Measurements from ENCODE around the gene SLC15A5. TPM values are rescaled to one million over a fixed set of nuclear protein-coding genes. Genes with fewer than 3 reads are reported as not detected.

SLC15A5 gene
- total RNA-seq, 2 donors from 2014 or later: not detected

DNA sequence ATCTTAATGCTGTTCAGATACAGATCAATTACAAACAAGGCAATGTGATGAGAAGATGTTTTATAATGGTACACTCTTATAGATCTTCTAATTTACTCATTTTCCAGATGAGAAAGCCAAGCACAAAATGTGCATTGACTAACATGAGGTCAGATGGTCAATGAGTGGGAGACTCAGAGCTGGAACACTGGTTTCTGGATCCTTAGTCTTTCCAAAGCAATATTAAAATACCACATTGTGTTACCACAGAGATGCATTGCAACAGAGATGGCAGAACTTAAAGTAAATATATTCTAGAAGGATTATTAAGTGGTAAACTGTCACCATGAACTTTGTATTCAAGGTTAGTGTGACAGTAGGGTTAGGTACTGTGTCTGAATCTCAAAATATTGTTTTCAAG lies 113.6 kb downstream of the SLC15A5 start:
- H3K9me3 ChIP-seq: no peaks in the 10 kb centered on the region
- no peaks in the 10 kb centered on the region for H3K27me3 ChIP-seq
- H3K4me3 ChIP-seq: no peak overlapping the region
- H3K27ac ChIP-seq: no peak overlapping the region
- H3K36me3 ChIP-seq: no peaks in the 10 kb centered on the region
- TF ChIP-seq, protein P1, sequence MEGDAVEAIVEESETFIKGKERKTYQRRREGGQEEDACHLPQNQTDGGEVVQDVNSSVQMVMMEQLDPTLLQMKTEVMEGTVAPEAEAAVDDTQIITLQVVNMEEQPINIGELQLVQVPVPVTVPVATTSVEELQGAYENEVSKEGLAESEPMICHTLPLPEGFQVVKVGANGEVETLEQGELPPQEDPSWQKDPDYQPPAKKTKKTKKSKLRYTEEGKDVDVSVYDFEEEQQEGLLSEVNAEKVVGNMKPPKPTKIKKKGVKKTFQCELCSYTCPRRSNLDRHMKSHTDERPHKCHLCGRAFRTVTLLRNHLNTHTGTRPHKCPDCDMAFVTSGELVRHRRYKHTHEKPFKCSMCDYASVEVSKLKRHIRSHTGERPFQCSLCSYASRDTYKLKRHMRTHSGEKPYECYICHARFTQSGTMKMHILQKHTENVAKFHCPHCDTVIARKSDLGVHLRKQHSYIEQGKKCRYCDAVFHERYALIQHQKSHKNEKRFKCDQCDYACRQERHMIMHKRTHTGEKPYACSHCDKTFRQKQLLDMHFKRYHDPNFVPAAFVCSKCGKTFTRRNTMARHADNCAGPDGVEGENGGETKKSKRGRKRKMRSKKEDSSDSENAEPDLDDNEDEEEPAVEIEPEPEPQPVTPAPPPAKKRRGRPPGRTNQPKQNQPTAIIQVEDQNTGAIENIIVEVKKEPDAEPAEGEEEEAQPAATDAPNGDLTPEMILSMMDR (IDR thresholded peaks at IDR 0.05): no peak
- DNase-seq (ENCODE audit: low spot score): no peak
- H3K4me1 ChIP-seq: no peaks in the 10 kb centered on the region

DNA sequence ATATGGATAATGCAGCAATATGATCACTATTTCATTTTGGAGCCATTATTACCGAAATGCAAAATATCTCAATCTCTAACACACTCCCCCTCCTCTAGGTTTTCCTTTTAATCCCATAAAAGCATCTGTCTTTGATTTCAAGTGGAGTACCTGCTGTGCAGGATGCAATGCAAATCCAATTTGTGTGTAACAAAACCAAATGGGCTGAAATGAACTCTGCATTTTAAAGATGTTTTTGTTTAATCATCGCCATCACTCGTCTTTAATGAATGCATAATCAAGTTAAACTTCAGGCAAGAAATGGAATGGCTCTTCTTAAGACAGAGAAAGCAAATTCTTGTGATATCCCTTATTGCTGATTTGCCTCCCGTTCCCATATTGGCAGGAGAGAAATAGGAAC lies 114.3 kb downstream of the SLC15A5 start:
- Histone ChIP-seq H3K9me3 (no peaks in the 10 kb centered on the region), H3K27me3 (no peaks in the 10 kb centered on the region), H3K27ac (no peak overlapping the region), H3K4me1 (no peaks in the 10 kb centered on the region), H3K4me3 (no peak overlapping the region), H3K36me3 (no peaks in the 10 kb centered on the region)
- TF ChIP-seq, protein P1 (IDR thresholded peaks at IDR 0.05): no peak
- no peak for DNase-seq (ENCODE audit: low spot score)

DNA sequence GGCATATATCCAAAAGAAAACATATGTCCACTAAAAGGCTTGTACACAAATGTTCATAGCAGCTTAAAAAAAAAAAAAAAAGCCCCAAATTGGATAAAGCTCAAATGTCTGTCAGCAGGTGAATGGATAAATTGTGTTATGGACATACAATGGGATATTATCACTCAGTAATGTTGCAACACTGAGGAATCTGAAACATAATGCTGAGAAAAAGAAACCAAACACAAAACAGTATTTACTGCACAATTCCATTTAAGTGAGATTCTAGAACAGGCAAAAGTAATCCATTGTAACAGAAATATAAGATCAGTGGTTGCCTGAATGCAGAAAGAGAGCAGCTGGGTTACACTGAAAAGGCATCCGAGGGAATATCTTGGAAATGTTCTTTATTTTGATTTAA lies 117.9 kb downstream of the SLC15A5 start:
- TF ChIP-seq, protein P1 (IDR thresholded peaks at IDR 0.05): no peak
- H3K27me3 ChIP-seq: no peaks in the 10 kb centered on the region
- no peak overlapping the region for H3K27ac ChIP-seq
- H3K36me3 ChIP-seq: no peaks in the 10 kb centered on the region
- H3K4me1 ChIP-seq: no peaks in the 10 kb centered on the region
- no peaks in the 10 kb centered on the region for H3K9me3 ChIP-seq
- no peak for DNase-seq (ENCODE audit: low spot score)
- no peak overlapping the region for H3K4me3 ChIP-seq

DNA sequence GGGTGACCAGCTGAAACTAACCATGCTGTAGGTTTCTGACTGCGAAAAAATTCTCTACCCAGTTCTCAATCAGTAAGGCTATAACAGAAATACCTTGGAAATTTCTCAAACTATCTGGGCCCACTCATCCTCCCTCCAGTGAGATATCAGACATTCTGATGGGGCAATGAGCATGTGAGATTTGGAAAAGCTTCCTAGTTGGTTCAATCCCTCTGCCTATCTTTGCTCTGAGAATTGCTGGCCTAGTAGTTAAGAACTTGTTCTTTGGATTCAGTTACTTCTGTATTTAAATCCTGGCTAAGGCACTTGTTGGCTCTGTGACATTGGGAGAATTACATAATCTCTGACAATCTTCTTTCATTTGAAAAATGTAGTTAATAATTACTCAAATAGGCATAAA lies 119.4 kb downstream of the SLC15A5 start:
- Histone ChIP-seq H3K9me3 (no peaks in the 10 kb centered on the region), H3K36me3 (no peaks in the 10 kb centered on the region), H3K4me3 (no peak overlapping the region), H3K4me1 (no peaks in the 10 kb centered on the region), H3K27me3 (no peaks in the 10 kb centered on the region), H3K27ac (no peak overlapping the region)
- TF ChIP-seq, protein P1 (IDR thresholded peaks at IDR 0.05): no peak
- no peak for DNase-seq (ENCODE audit: low spot score)

DNA sequence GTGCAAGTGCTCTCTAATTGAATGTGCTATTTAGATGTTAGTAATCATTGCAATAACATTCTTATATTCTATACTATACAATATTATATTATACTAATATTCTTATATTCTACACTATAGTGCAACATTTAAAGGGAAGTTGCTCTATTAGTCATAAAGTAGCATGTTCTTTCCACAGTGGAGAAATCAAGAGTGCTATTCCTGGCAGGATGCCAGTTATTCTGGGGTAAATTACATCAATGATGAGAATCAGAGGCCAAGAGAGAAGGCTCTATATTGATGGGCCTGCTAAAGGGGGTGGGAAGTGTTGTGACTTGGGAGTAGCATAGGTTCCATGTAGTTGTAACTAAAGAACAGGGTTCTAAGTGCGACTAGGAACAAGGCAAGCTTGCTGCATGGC lies 121.5 kb downstream of the SLC15A5 start:
- no peaks in the 10 kb centered on the region for H3K4me1 ChIP-seq
- no peak overlapping the region for H3K27ac ChIP-seq
- TF ChIP-seq, protein P1 (IDR thresholded peaks at IDR 0.05): no peak
- H3K36me3 ChIP-seq: no peaks in the 10 kb centered on the region
- H3K4me3 ChIP-seq: no peak overlapping the region
- no peaks in the 10 kb centered on the region for H3K27me3 ChIP-seq
- no peaks in the 10 kb centered on the region for H3K9me3 ChIP-seq
- no peak for DNase-seq (ENCODE audit: low spot score)

DNA sequence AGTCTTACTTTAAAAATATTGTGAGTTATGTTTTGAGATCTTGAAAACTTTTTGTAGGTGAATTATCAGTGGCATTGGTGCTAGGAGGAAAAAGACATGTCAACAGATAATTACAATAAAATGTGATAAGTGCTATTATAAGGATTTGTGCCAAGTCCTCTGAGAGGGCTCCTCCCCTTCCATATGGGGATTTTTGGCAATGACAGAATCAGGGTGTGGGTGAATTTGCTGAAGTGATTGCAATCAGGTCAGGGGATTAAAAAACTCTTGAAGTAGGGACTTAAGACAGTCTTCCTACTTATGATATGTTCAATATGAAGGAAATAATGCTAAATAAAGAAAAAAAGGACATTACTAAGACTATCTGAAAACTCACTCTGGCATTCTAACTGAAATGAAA lies 122.5 kb downstream of the SLC15A5 start:
- Histone ChIP-seq H3K4me3 (no peak overlapping the region), H3K36me3 (no peaks in the 10 kb centered on the region), H3K9me3 (no peaks in the 10 kb centered on the region), H3K27ac (no peak overlapping the region), H3K4me1 (no peaks in the 10 kb centered on the region), H3K27me3 (no peaks in the 10 kb centered on the region)
- DNase-seq (ENCODE audit: low spot score): no peak
- TF ChIP-seq, protein P1 (IDR thresholded peaks at IDR 0.05): no peak

Data from right atrium auricular region (tissue), 2 donors.